H1 (cell line): ENCODE measurements around the gene DSCAM. TPM values are rescaled to one million over a fixed set of nuclear protein-coding genes. Genes with fewer than 3 reads are reported as not detected.
"Not testable (repeated sequence)": the region's sequence is repeated elsewhere in the genome, so short reads cannot be mapped to it uniquely, and the experiment has no call there.

Experiments used
- CTCF ChIA-PET: fragments of 300-600 bp; sonication (Branson Sonifier 250); formaldehyde crosslinking; loops from one replicate; lab custom pipeline; 2021; ENCODE audit not compliant: partially characterized antibody; lab: Charles Lee
- POLR2A ChIA-PET: fragments of 300-600 bp; sonication (Branson Sonifier 250); formaldehyde crosslinking; loops from one replicate; lab custom pipeline; 2021; ENCODE audit warnings: inconsistent platforms; ENCODE audit not compliant: partially characterized antibody; lab: Charles Lee
- DNase-seq, 2 experiments: peaks; one replicate each; pipeline versions ENCODE4 v3.0.0 to v3.0.0-alpha.2; 2010 to 2022; ENCODE audit warnings: low spot score in 2 of 2, low read depth in 1 of 2, mixed read lengths in 1 of 2
- FAIRE-seq: peaks from 2 replicates; lab custom pipeline; 2011; peaks lifted over from hg19 to GRCh38; lab: Jason Lieb, UNC
- H2AFZ ChIP-seq: 2 replicates; pipeline ENCODE4 v1.8.1; 2012; ENCODE audit warnings: low read length, inconsistent platforms
- H2AK5ac ChIP-seq: 2 replicates; pipeline ENCODE4 v1.6.1; 2013; ENCODE audit warnings: low read depth, low read length
- H2BK120ac ChIP-seq: replicated peaks from 2 replicates; pipeline ENCODE3; 2013; ENCODE audit warnings: low read depth, low read length, inconsistent platforms
- H2BK12ac ChIP-seq: 2 replicates; pipeline ENCODE4 v1.6.1; 2013; ENCODE audit warnings: low read depth, low read length
- H2BK15ac ChIP-seq: 2 replicates; pipeline ENCODE4 v1.6.1; 2013; ENCODE audit warnings: low read length
- H2BK20ac ChIP-seq: 2 replicates; pipeline ENCODE4 v1.6.1; 2013; ENCODE audit warnings: low read length
- H2BK5ac ChIP-seq: 2 replicates; pipeline ENCODE4 v1.6.1; 2013; ENCODE audit warnings: low read depth, low read length
- H3K14ac ChIP-seq: 2 replicates; pipeline ENCODE4 v1.6.1; 2013; ENCODE audit warnings: inconsistent platforms; ENCODE audit not compliant: insufficient read length
- H3K18ac ChIP-seq: 2 replicates; pipeline ENCODE4 v1.6.1; 2013; ENCODE audit warnings: low read length; ENCODE audit errors: extremely low read depth
- H3K23ac ChIP-seq: 2 replicates; pipeline ENCODE4 v1.6.1; 2013; ENCODE audit warnings: inconsistent platforms; ENCODE audit not compliant: insufficient read length
- H3K23me2 ChIP-seq: 2 replicates; pipeline ENCODE4 v1.6.1; 2013; ENCODE audit warnings: low read depth, low read length
- H3K27ac ChIP-seq: 2 replicates; pipeline ENCODE4 v1.6.1; 2011; ENCODE audit warnings: low read depth, low read length, inconsistent platforms
- H3K27me3 ChIP-seq, 4 experiments: replicated peaks in 1 of 4; 1 replicate in 1 of 4; 2 replicates in 3 of 4; pipeline versions ENCODE4 v1.6.1 to v1.8.1; 2011 to 2013; ENCODE audit warnings: low read length in 3 of 4, mild to moderate bottlenecking in 3 of 4, inconsistent platforms in 2 of 4, mixed read lengths in 2 of 4, moderate library complexity in 1 of 4; ENCODE audit not compliant: control insufficient read depth in 3 of 4, insufficient read depth in 3 of 4; ENCODE audit errors: extremely low read depth in 1 of 4
- H3K36me3 ChIP-seq, 4 experiments: 2 replicates each; pipeline versions ENCODE4 v1.6.1 to v1.8.1; 2011 to 2013; ENCODE audit warnings: mild to moderate bottlenecking in 4 of 4, low read length in 3 of 4, moderate library complexity in 2 of 4, control low read depth in 1 of 4, inconsistent platforms in 1 of 4; ENCODE audit not compliant: insufficient read depth in 4 of 4, control insufficient read depth in 2 of 4
- H3K4ac ChIP-seq: replicated peaks from 2 replicates; pipeline ENCODE3; 2013; ENCODE audit warnings: low read length, low read depth, mixed read lengths, inconsistent platforms; ENCODE audit not compliant: insufficient read length
- H3K4me1 ChIP-seq, 4 experiments: replicated peaks in 1 of 4; 1 replicate in 1 of 4; 2 replicates in 3 of 4; pipeline versions ENCODE4 v1.6.1 to v1.8.1; 2011 to 2013; ENCODE audit warnings: low read length in 3 of 4, inconsistent platforms in 2 of 4, mixed read lengths in 1 of 4; ENCODE audit not compliant: insufficient read depth in 4 of 4, control insufficient read depth in 3 of 4
- H3K4me2 ChIP-seq, 2 experiments: 2 replicates each; pipeline versions ENCODE4 v1.6.1 to v1.8.1; 2011 to 2013; ENCODE audit warnings: low read depth in 2 of 2, low read length in 2 of 2, control low read depth in 1 of 2, inconsistent platforms in 1 of 2, mild to moderate bottlenecking in 1 of 2; ENCODE audit not compliant: insufficient read depth in 1 of 2
- H3K4me3 ChIP-seq, 4 experiments: fragments of 200-600, 300-600 bp in 1 of 4; sonication (generic), shearing (Covaris generic), sonication (Bioruptor Twin) in 1 of 4; 2 replicates each; pipeline versions ENCODE4 v1.5.1 to v1.8.1; 2011 to 2016; ENCODE audit warnings: low read length in 4 of 4, low read depth in 3 of 4, control low read depth in 2 of 4, inconsistent platforms in 2 of 4, mild to moderate bottlenecking in 2 of 4, mixed read lengths in 1 of 4, moderate library complexity in 1 of 4; ENCODE audit not compliant: insufficient read depth in 2 of 4; ENCODE audit errors: extremely low read depth in 1 of 4
- H3K56ac ChIP-seq: replicated peaks from 2 replicates; pipeline ENCODE3; 2013; ENCODE audit warnings: low read depth, mild to moderate bottlenecking, mixed read lengths, low read length, inconsistent platforms; ENCODE audit not compliant: insufficient read length
- H3K79me1 ChIP-seq: 2 replicates; pipeline ENCODE4 v1.6.1; 2013; ENCODE audit warnings: low read depth, low read length, control low read depth
- H3K79me2 ChIP-seq, 2 experiments: 2 replicates each; pipeline versions ENCODE4 v1.6.1 to v1.8.1; 2012 to 2013; ENCODE audit warnings: low read length in 2 of 2, mild to moderate bottlenecking in 2 of 2, inconsistent platforms in 1 of 2; ENCODE audit not compliant: insufficient read depth in 2 of 2, control insufficient read depth in 1 of 2
- H3K9ac ChIP-seq, 4 experiments: replicated peaks in 1 of 4; 1 replicate in 1 of 4; 2 replicates in 3 of 4; pipeline versions ENCODE4 v1.6.1 to v1.8.1; 2011 to 2013; ENCODE audit warnings: low read depth in 3 of 4, low read length in 3 of 4, control low read depth in 2 of 4, mild to moderate bottlenecking in 2 of 4, moderate library complexity in 2 of 4, inconsistent platforms in 1 of 4; ENCODE audit errors: extremely low read depth in 1 of 4
- H3K9me3 ChIP-seq, 2 experiments: 2 replicates each; pipeline versions ENCODE4 v1.6.1 to v1.8.1; 2012 to 2013; ENCODE audit warnings: mild to moderate bottlenecking in 2 of 2, moderate library complexity in 2 of 2, control low read depth in 1 of 2, inconsistent platforms in 1 of 2, low read depth in 1 of 2, low read length in 1 of 2, mixed read lengths in 1 of 2; ENCODE audit not compliant: insufficient read depth in 2 of 2
- H4K20me1 ChIP-seq, 2 experiments: replicated peaks in 1 of 2; 2 replicates each; pipeline versions ENCODE3 to v1.8.1; 2011 to 2013; ENCODE audit warnings: inconsistent platforms in 2 of 2, low read length in 2 of 2, mild to moderate bottlenecking in 1 of 2; ENCODE audit not compliant: insufficient read depth in 2 of 2, control insufficient read depth in 1 of 2
- H4K5ac ChIP-seq: 2 replicates; pipeline ENCODE4 v1.6.1; 2013; ENCODE audit warnings: low read length, low read depth, mixed read lengths, inconsistent platforms; ENCODE audit not compliant: insufficient read length
- H4K8ac ChIP-seq: 2 replicates; pipeline ENCODE4 v1.8.0; 2013; ENCODE audit warnings: mild to moderate bottlenecking, moderate library complexity, low read length, inconsistent platforms; ENCODE audit not compliant: insufficient read depth; ENCODE audit errors: extremely low read depth
- H4K91ac ChIP-seq: replicated peaks from 2 replicates; pipeline ENCODE3; 2013; ENCODE audit warnings: low read length, mixed read lengths, inconsistent platforms; ENCODE audit not compliant: insufficient read length
- KDM1A ChIP-seq: fragments of 200-600, 300-600 bp; sonication (generic); IDR thresholded peaks from 2 replicates; pipeline ENCODE4 v1.7.1; 2016; ENCODE audit warnings: mild to moderate bottlenecking, low read length, borderline replicate concordance
- WGBS, 2 experiments: shearing (Covaris generic) in 1 of 2; methylation state at CpG; one replicate each; pipeline versions ENCODE4 v1.1.6 to v1.1.7; 2013 to 2015; ENCODE audit warnings: low lambda C conversion rate in 2 of 2, mixed read lengths in 2 of 2, inconsistent platforms in 1 of 2, low coverage in 1 of 2, missing lambda C conversion rate in 1 of 2; ENCODE audit not compliant: insufficient replicate concordance in 2 of 2, insufficient coverage in 1 of 2, insufficient read length in 1 of 2; ENCODE audit errors: extremely low coverage in 1 of 2, missing lambda C conversion rate in 1 of 2; 5-methylcytosine and 5-hydroxymethylcytosine counted together
- polyA plus RNA-seq, 7 experiments: library from polyadenylated mRNA; depleted of rRNA in 3 of 7; stranded (reverse) in 5 of 7; unstranded in 2 of 7; fragments of >200 nt in 5 of 7; fragments of 200-250 nt in 2 of 7; gene quantifications; 1 replicate in 5 of 7; 2 replicates in 1 of 7; 4 replicates in 1 of 7; pipeline versions ENCODE4 v1.2.1 to v1.2.3, GENCODE V29; 2011 to 2013; ENCODE audit warnings: missing spikeins in 2 of 7, mixed read lengths in 2 of 7
- total RNA-seq: library from RNA; stranded (reverse); fragmentation: NEBNext Ultra II Directional; extraction: Animal tissue kit (Norgen Biotek cat#: 25700); gene quantifications from 2 replicates; pipeline ENCODE4 v1.2.1, GENCODE V29; 2021

Gene DSCAM
- total and polyA plus RNA-seq, 2 of the 8 experiments (the other 6 are each of a cell fraction or from before 2014, with no cell fraction given): 0.02 to 0.15 TPM

DNA sequence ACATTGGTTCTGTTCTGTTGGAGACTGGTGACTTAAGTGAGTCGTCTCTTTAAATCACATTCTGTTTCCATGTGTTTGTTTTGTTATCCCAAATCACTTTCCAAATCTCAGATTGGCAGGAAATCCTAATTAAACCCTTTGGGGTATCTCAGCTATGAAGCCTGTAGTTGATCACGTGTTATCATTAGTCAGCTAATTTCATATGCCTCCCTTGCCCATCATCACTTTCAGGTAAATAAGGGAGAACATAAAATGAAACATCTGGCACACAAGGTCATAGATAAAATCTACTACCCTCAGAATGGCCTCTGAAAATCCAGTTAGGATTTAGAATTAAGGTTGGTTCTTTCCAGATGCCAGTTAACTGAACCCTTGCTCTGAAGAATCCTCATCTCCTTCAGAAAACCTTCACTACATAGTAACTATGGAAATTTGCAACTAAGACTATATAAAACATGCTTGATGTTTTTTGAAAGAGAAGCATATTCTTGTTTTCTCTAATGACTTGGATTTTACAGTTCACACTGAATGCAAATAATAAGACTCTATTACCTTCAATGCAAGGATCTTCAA lies 401.5 kb downstream of the DSCAM start (continued):
- TF ChIP-seq KDM1A: no peak

GRCh38 chr21:40439581-40439980 lies 407.4 kb downstream of the DSCAM start:
- CTCF ChIA-PET: interaction anchor here (1.0 kb wide), 1 partner anchor 26 kb away, joined by 3 read pairs; no protein-coding TSS in a partner anchor
- FAIRE-seq, H3K27me3 ChIP-seq, H3K14ac ChIP-seq, H3K9ac ChIP-seq, H4K91ac ChIP-seq, H2BK5ac ChIP-seq, H3K4ac ChIP-seq, DNase-seq, H2BK120ac ChIP-seq, H2BK20ac ChIP-seq, H3K56ac ChIP-seq, H3K27ac ChIP-seq, H3K18ac ChIP-seq, POLR2A ChIA-PET, H4K5ac ChIP-seq, H3K23me2 ChIP-seq, H3K9me3 ChIP-seq, H2BK15ac ChIP-seq, H3K79me1 ChIP-seq, H4K20me1 ChIP-seq, H3K4me3 ChIP-seq, H3K4me2 ChIP-seq, H2BK12ac ChIP-seq, H3K23ac ChIP-seq, H2AK5ac ChIP-seq, H4K8ac ChIP-seq, H2AFZ ChIP-seq, H3K79me2 ChIP-seq, H3K4me1 ChIP-seq, H3K36me3 ChIP-seq: not testable (repeated sequence)
- WGBS, 2 experiments: 76% methylated on average over 2 of the region's 2 CpGs; no CpG with 5 or more reads in 1 of the 2 experiments
